Smooth muscle cell (in vitro differentiated cells): ENCODE results near the gene PCDHGB5. TPM values are rescaled to one million over a fixed set of nuclear protein-coding genes. Genes with fewer than 3 reads are reported as not detected.
"Not testable (repeated sequence)": the region's sequence is repeated elsewhere in the genome, so short reads cannot be mapped to it uniquely, and the experiment has no call there.

Experiments used
- DNase-seq: peaks from one replicate; lab custom pipeline; 2025; ENCODE audit not compliant: unreplicated experiment; lab: John Stamatoyannopoulos, UW
- H2AFZ ChIP-seq: fragments of 200-600 bp; sonication (generic); 2 replicates; pipeline ENCODE4 v1.6.0; 2016; ENCODE audit warnings: antibody characterized with exemption, low read depth, mild to moderate bottlenecking
- H3F3A ChIP-seq: fragments of 200-600 bp; sonication (generic); 2 replicates; pipeline ENCODE4 v1.6.0; 2017; ENCODE audit warnings: antibody characterized with exemption, low read depth
- H3K27ac ChIP-seq: fragments of 200-600 bp; sonication (generic); 2 replicates; pipeline ENCODE4 v1.5.1; 2016; ENCODE audit warnings: low read depth, mild to moderate bottlenecking
- H3K27me3 ChIP-seq: fragments of 200-600 bp; sonication (generic); 2 replicates; pipeline ENCODE4 v1.6.1; 2016; ENCODE audit warnings: low read depth, mild to moderate bottlenecking
- H3K36me3 ChIP-seq: fragments of 200-600 bp; sonication (generic); 2 replicates; pipeline ENCODE4 v1.5.1; 2016; ENCODE audit warnings: low read depth
- H3K4me1 ChIP-seq: fragments of 200-600 bp; sonication (generic); 2 replicates; pipeline ENCODE4 v1.5.1; 2016; ENCODE audit warnings: low read depth
- H3K4me2 ChIP-seq: fragments of 200-600 bp; sonication (generic); 2 replicates; pipeline ENCODE4 v1.6.0; 2016; ENCODE audit warnings: mild to moderate bottlenecking
- H3K4me3 ChIP-seq: fragments of 200-600 bp; sonication (generic); 2 replicates; pipeline ENCODE4 v1.5.1; 2016; ENCODE audit warnings: mild to moderate bottlenecking
- H3K79me2 ChIP-seq: fragments of 200-600 bp; sonication (generic); 2 replicates; pipeline ENCODE4 v1.6.0; 2016; ENCODE audit warnings: low read depth, mild to moderate bottlenecking
- H3K9ac ChIP-seq: fragments of 200-600 bp; sonication (generic); 2 replicates; pipeline ENCODE4 v1.6.0; 2016; ENCODE audit warnings: low read depth
- H3K9me3 ChIP-seq: fragments of 200-600 bp; sonication (generic); replicated peaks from 2 replicates; pipeline ENCODE4 v1.5.1; 2016; ENCODE audit warnings: low read depth
- H4K20me1 ChIP-seq: fragments of 200-600 bp; sonication (generic); 2 replicates; pipeline ENCODE4 v1.6.0; 2016; ENCODE audit warnings: low read depth
- WGBS: methylation state at CpG from one replicate; pipeline ENCODE4 v1.1.7; 2016; ENCODE audit warnings: low lambda C conversion rate; 5-methylcytosine and 5-hydroxymethylcytosine counted together
- polyA plus RNA-seq: library from polyadenylated mRNA; unstranded; fragments of >200 nt; fragmentation: Nextera tagmentation; extraction: Ambion mirVana; gene quantifications from 2 replicates; pipeline ENCODE4 v1.2.1, GENCODE V29; 2016
- total RNA-seq: library from RNA; depleted of rRNA; stranded (reverse); fragments of >200 nt; gene quantifications from 2 replicates; pipeline ENCODE4 v1.2.3, GENCODE V29; 2014
- TF ChIP-seq, protein P1 (sequence below): fragments of 200-600 bp; sonication (generic); IDR thresholded peaks from 2 replicates; pipeline ENCODE4 v1.5.1; 2017; ENCODE audit warnings: borderline replicate concordance, mild to moderate bottlenecking, antibody characterized with exemption; ENCODE audit not compliant: insufficient read depth, poor library complexity, severe bottlenecking

PCDHGB5 gene
- total RNA-seq (3.2 and 3.3 TPM in 2 replicates), polyA plus RNA-seq (0.90 and 4.2 TPM in 2 replicates)

GRCh38 chr5:141397756-141398551, at the start of gene PCDHGB5:
TSS of gene PCDHGB5 (plus strand) at chr5:141397947. CDS start at chr5:141398128, 181 bp downstream.
- not testable (repeated sequence) for H3K79me2 ChIP-seq, H3K4me2 ChIP-seq, H3K27me3 ChIP-seq, H3K4me1 ChIP-seq, H4K20me1 ChIP-seq, H3K4me3 ChIP-seq, H2AFZ ChIP-seq, DNase-seq, H3K27ac ChIP-seq, H3K36me3 ChIP-seq, H3F3A ChIP-seq, H3K9ac ChIP-seq
- WGBS: 83% methylated on average over 26 of the region's 43 CpGs
- peaks cover 31% of the 10 kb centered on the region for H3K9me3 ChIP-seq

GRCh38 chr5:141349917-141350619, 47.7 kb upstream of the PCDHGB5 start, which contains the start of gene PCDHGB1:
TSS of gene PCDHGB1 (plus strand) at chr5:141350099. CDS start at chr5:141350261, 162 bp downstream.
- no peak for DNase-seq
- no peaks in the 10 kb centered on the region for H3F3A ChIP-seq
- no peaks in the 10 kb centered on the region for H4K20me1 ChIP-seq
- TF ChIP-seq, protein P1, sequence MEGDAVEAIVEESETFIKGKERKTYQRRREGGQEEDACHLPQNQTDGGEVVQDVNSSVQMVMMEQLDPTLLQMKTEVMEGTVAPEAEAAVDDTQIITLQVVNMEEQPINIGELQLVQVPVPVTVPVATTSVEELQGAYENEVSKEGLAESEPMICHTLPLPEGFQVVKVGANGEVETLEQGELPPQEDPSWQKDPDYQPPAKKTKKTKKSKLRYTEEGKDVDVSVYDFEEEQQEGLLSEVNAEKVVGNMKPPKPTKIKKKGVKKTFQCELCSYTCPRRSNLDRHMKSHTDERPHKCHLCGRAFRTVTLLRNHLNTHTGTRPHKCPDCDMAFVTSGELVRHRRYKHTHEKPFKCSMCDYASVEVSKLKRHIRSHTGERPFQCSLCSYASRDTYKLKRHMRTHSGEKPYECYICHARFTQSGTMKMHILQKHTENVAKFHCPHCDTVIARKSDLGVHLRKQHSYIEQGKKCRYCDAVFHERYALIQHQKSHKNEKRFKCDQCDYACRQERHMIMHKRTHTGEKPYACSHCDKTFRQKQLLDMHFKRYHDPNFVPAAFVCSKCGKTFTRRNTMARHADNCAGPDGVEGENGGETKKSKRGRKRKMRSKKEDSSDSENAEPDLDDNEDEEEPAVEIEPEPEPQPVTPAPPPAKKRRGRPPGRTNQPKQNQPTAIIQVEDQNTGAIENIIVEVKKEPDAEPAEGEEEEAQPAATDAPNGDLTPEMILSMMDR: peak; percentile 16
- H3K9ac ChIP-seq: no peak within 1 kb of the TSS
- no peaks in the 10 kb centered on the region for H3K27me3 ChIP-seq
- H3K79me2 ChIP-seq: no peaks in the 10 kb centered on the region
- H2AFZ ChIP-seq: peak within 1 kb of the TSS; percentile 33
- no peak within 1 kb of the TSS for H3K4me3 ChIP-seq
- peaks cover 6% of the 10 kb centered on the region for H3K9me3 ChIP-seq
- H3K4me1 ChIP-seq: no peaks in the 10 kb centered on the region
- no peak within 1 kb of the TSS for H3K4me2 ChIP-seq
- no peaks in the 10 kb centered on the region for H3K36me3 ChIP-seq
- 65% methylated on average over 29 of the region's 29 CpGs for WGBS
- H3K27ac ChIP-seq: no peak within 1 kb of the TSS

GRCh38 chr5:141351591-141351990, 46.2 kb upstream of the PCDHGB5 start:
- Histone ChIP-seq H3K27me3 (no peaks in the 10 kb centered on the region), H4K20me1 (no peaks in the 10 kb centered on the region), H3K9ac (no peak overlapping the region), H2AFZ (no peak overlapping the region), H3K4me3 (no peak overlapping the region), H3K36me3 (no peaks in the 10 kb centered on the region), H3K9me3 (peaks cover 6% of the 10 kb centered on the region), H3K27ac (no peak overlapping the region), H3K79me2 (no peaks in the 10 kb centered on the region), H3F3A (no peaks in the 10 kb centered on the region), H3K4me1 (no peaks in the 10 kb centered on the region), H3K4me2 (no peak overlapping the region)
- WGBS: 97% methylated on average over 29 of the region's 36 CpGs
- DNase-seq: no peak
- TF ChIP-seq, protein P1: no peak

DNA sequence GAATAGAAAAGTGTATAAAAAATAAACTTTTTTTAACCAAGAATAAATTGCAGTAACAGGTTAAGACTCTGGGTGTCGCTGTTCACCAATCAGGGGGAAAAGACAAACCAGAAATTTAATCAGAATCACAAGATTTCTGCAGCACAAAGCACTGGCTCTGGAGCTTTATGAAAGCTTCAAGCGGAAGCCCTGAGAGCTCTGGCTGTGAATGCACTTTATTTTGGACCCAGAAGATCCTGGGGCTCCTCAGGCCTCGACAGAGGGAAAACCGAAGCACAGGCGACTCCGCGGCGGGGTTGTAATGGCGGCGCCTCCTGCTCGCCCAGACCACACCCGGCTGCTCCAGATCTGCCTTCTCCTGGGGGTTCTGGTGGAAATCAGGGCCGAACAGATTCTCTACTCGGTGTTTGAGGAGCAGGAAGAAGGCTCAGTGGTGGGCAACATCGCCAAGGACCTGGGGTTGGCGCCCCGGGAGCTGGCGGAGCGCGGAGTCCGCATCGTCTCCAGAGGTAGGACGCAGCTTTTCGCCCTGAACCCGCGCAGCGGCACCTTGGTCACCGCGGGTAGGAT, 42.8 kb upstream of the PCDHGB5 start, which contains the start of gene PCDHGA4:
Gene PCDHGA4, plus strand, starts transcription at position 122 of the 570 bp plus-strand sequence. Its CDS starts 87 bp downstream, at position 209.
- H3K79me2 ChIP-seq: no peaks in the 10 kb centered on the region
- no peaks in the 10 kb centered on the region for H3K27me3 ChIP-seq
- H3F3A ChIP-seq: no peaks in the 10 kb centered on the region
- TF ChIP-seq, protein P1: peak; percentile 21
- H3K27ac ChIP-seq: no peak within 1 kb of the TSS
- no peak within 1 kb of the TSS for H3K4me3 ChIP-seq
- H2AFZ ChIP-seq: no peak within 1 kb of the TSS
- WGBS: 92% methylated on average over 29 of the region's 29 CpGs
- H3K4me2 ChIP-seq: no peak within 1 kb of the TSS
- no peaks in the 10 kb centered on the region for H3K4me1 ChIP-seq
- DNase-seq: no peak
- H3K9ac ChIP-seq: no peak within 1 kb of the TSS
- H3K36me3 ChIP-seq: no peaks in the 10 kb centered on the region
- H3K9me3 ChIP-seq: peaks cover 6% of the 10 kb centered on the region
- H4K20me1 ChIP-seq: no peaks in the 10 kb centered on the region
